Caco-2 (cell line): Measurements from ENCODE around the gene CIBAR2. TPM values are rescaled to one million over a fixed set of nuclear protein-coding genes. Genes with fewer than 3 reads are reported as not detected.

Experiments used
- BruUV-seq: library from RNA; stranded (reverse); fragments of 400-500 nt; replicated peaks from 2 replicates; lab custom pipeline; 2021; lab: Mats Ljungman, UMichigan
- CTCF ChIA-PET: fragments of 300-600 bp; sonication (Branson Sonifier 250); formaldehyde crosslinking; loops from one replicate; lab custom pipeline; 2022; ENCODE audit warnings: antibody characterized with exemption; lab: Charles Lee
- POLR2A ChIA-PET: fragments of 300-600 bp; sonication (Branson Sonifier 250); formaldehyde crosslinking; loops from one replicate; lab custom pipeline; 2022; ENCODE audit warnings: antibody characterized with exemption; lab: Charles Lee
- DNase-seq, 2 experiments: peaks; one replicate each; pipeline versions ENCODE4 v3.0.0 to v3.0.0-alpha.2; 2020 to 2022
- H3K27me3 ChIP-seq: replicated peaks from 2 replicates; pipeline ENCODE4 v1.6.0; 2011; ENCODE audit warnings: low read length; ENCODE audit not compliant: control insufficient read depth, insufficient read depth
- H3K36me3 ChIP-seq: 2 replicates; pipeline ENCODE4 v1.5.1; 2011; ENCODE audit warnings: low read length; ENCODE audit not compliant: control insufficient read depth, insufficient read depth
- H3K4me1 ChIP-seq: fragments of 250-450 bp; sonication (Bioruptor Pico); 2 replicates; pipeline ENCODE4 v1.5.1; 2020; ENCODE audit warnings: mild to moderate bottlenecking
- H3K4me3 ChIP-seq: 2 replicates; pipeline ENCODE4 v1.5.1; 2011; ENCODE audit warnings: low read depth, mild to moderate bottlenecking, control low read depth, low read length
- H3K9me3 ChIP-seq: fragments of 250-450 bp; sonication (Bioruptor Pico); 2 replicates; pipeline ENCODE4 v1.5.1; 2020; ENCODE audit warnings: mild to moderate bottlenecking, moderate library complexity
- H3K27ac Mint-ChIP-seq: one replicate; pipeline ENCODE4 v1.8.0; 2022; ENCODE audit warnings: mixed read lengths; ENCODE audit not compliant: unreplicated experiment
- H3K27me3 Mint-ChIP-seq: one replicate; pipeline ENCODE4 v1.8.0; 2022; ENCODE audit warnings: mixed read lengths; ENCODE audit not compliant: insufficient read depth, unreplicated experiment
- H3K36me3 Mint-ChIP-seq: one replicate; pipeline ENCODE4 v1.8.0; 2022; ENCODE audit warnings: mild to moderate bottlenecking, mixed read lengths; ENCODE audit not compliant: insufficient read depth, unreplicated experiment
- H3K4me1 Mint-ChIP-seq: one replicate; pipeline ENCODE4 v1.8.0; 2022; ENCODE audit warnings: low read depth, mixed read lengths; ENCODE audit not compliant: unreplicated experiment
- H3K4me3 Mint-ChIP-seq: one replicate; pipeline ENCODE4 v1.8.0; 2022; ENCODE audit warnings: mild to moderate bottlenecking, moderate library complexity, mixed read lengths; ENCODE audit not compliant: unreplicated experiment
- H3K9me3 Mint-ChIP-seq: one replicate; pipeline ENCODE4 v1.8.0; 2022; ENCODE audit warnings: mixed read lengths; ENCODE audit not compliant: unreplicated experiment
- CTCF ChIP-seq, 2 experiments: fragments of 200-600 bp in 1 of 2; IDR thresholded peaks; 1 replicate in 1 of 2; 2 replicates in 1 of 2; pipeline versions ENCODE4 v1.5.1 to v1.8.0; 2011 to 2022; ENCODE audit warnings: antibody characterized with exemption in 1 of 2, control low read depth in 1 of 2, inconsistent platforms in 1 of 2, low read depth in 1 of 2, low read length in 1 of 2, mild to moderate bottlenecking in 1 of 2, moderate library complexity in 1 of 2; ENCODE audit not compliant: insufficient read depth in 1 of 2, severe bottlenecking in 1 of 2, unreplicated experiment in 1 of 2
- intact Hi-C: fragments of 100-400 bp; cut with micrococcal nuclease; formaldehyde crosslinking; loops from one replicate; pipeline ENCODE4 v1.10.0; 2022; ENCODE audit not compliant: unreplicated experiment
- total RNA-seq: library from RNA; stranded (reverse); gene quantifications from 2 replicates; pipeline ENCODE4 v1.2.3, GENCODE V29; 2022

Gene CIBAR2
- total RNA-seq, 1 experiment from 2014 or later, result not detected

GRCh38 chr16:85157813-85158742, 45.8 kb upstream of the CIBAR2 start:
- CTCF ChIA-PET, result interaction anchor here (0.7 to 1.1 kb wide), 2 partner anchors 11 to 71 kb away, joined by 3 to 5 read pairs; no protein-coding TSS in a partner anchor
- no peaks in the 10 kb centered on the region for H3K9me3 ChIP-seq
- POLR2A ChIA-PET, result interaction anchor here (0.7 kb wide), 1 partner anchor 644 kb away, joined by 4 read pairs; no protein-coding TSS in a partner anchor
- H3K27ac Mint-ChIP-seq, result peak overlapping the region; percentile 34
- TF ChIP-seq CTCF (IDR thresholded peaks at IDR 0.05; ENCODE audit: insufficient read depth in 1 of 2, low read depth in 1 of 2, low read length in 1 of 2, severe bottlenecking in 1 of 2, unreplicated experiment in 1 of 2), result no peak
- no peaks in the 10 kb centered on the region for H3K27me3 ChIP-seq
- BruUV-seq, result no TSS peak
- no peak overlapping the region for H3K4me3 ChIP-seq
- no peaks in the 10 kb centered on the region for H3K36me3 Mint-ChIP-seq
- intact Hi-C loops, result no loop called here
- H3K4me1 ChIP-seq, result peaks cover 26% of the 10 kb centered on the region
- peak; percentile 55 to 63 for DNase-seq
- no peaks in the 10 kb centered on the region for H3K27me3 Mint-ChIP-seq
- peaks cover 9% of the 10 kb centered on the region for H3K4me1 Mint-ChIP-seq
- no peaks in the 10 kb centered on the region for H3K9me3 Mint-ChIP-seq
- no peak overlapping the region for H3K4me3 Mint-ChIP-seq
- no peaks in the 10 kb centered on the region for H3K36me3 ChIP-seq

- peaks cover 9% of the 10 kb centered on the region for H3K4me1 Mint-ChIP-seq
Observed at GRCh38 chr16:85157372-85157771, 45.1 kb upstream of the CIBAR2 start.

GRCh38 chr16:85156869-85157268, 44.6 kb upstream of the CIBAR2 start:
- CTCF ChIA-PET, result no interaction called here
- Mint-ChIP-seq H3K4me1 (peaks cover 9% of the 10 kb centered on the region), H3K27ac (no peak overlapping the region), H3K4me3 (no peak overlapping the region), H3K27me3 (no peaks in the 10 kb centered on the region), H3K9me3 (no peaks in the 10 kb centered on the region), H3K36me3 (no peaks in the 10 kb centered on the region)
- no peak for DNase-seq
- H3K9me3 ChIP-seq, result no peaks in the 10 kb centered on the region
- POLR2A ChIA-PET, result no interaction called here
- TF ChIP-seq CTCF (IDR thresholded peaks at IDR 0.05; ENCODE audit: insufficient read depth in 1 of 2, low read depth in 1 of 2, low read length in 1 of 2, severe bottlenecking in 1 of 2, unreplicated experiment in 1 of 2), result no peak
- H3K4me1 ChIP-seq, result peaks cover 26% of the 10 kb centered on the region
- no peaks in the 10 kb centered on the region for H3K27me3 ChIP-seq
- intact Hi-C loops, result no loop called here
- no peaks in the 10 kb centered on the region for H3K36me3 ChIP-seq
- H3K4me3 ChIP-seq, result no peak overlapping the region
- no TSS peak for BruUV-seq

More at GRCh38 chr16:85157372-85157771, 45.1 kb upstream of the CIBAR2 start:
- Histone ChIP-seq H3K4me1 (peaks cover 26% of the 10 kb centered on the region), H3K36me3 (no peaks in the 10 kb centered on the region), H3K27me3 (no peaks in the 10 kb centered on the region), H3K9me3 (no peaks in the 10 kb centered on the region), H3K4me3 (no peak overlapping the region)
- POLR2A ChIA-PET, result no interaction called here
- no peak for DNase-seq
- no peaks in the 10 kb centered on the region for H3K36me3 Mint-ChIP-seq
- intact Hi-C loops, result no loop called here
- no peak overlapping the region for H3K4me3 Mint-ChIP-seq
- H3K9me3 Mint-ChIP-seq, result no peaks in the 10 kb centered on the region
- BruUV-seq, result no TSS peak
- H3K27me3 Mint-ChIP-seq, result no peaks in the 10 kb centered on the region
- CTCF ChIA-PET, result no interaction called here
- H3K27ac Mint-ChIP-seq, result no peak overlapping the region
- TF ChIP-seq CTCF (IDR thresholded peaks at IDR 0.05; ENCODE audit: insufficient read depth in 1 of 2, low read depth in 1 of 2, low read length in 1 of 2, severe bottlenecking in 1 of 2, unreplicated experiment in 1 of 2), result no peak
